Type B pancreatic cell (in vitro differentiated cells): ENCODE measurements around the gene TSEN54. TPM values are rescaled to one million over a fixed set of nuclear protein-coding genes. Genes with fewer than 3 reads are reported as not detected.

Source experiments
- DNase-seq: peaks from one replicate; pipeline ENCODE4 v3.0.0; 2021; ENCODE audit warnings: mixed read lengths; ENCODE audit not compliant: unreplicated experiment; ENCODE audit errors: extremely low spot score
- H3K27ac Mint-ChIP-seq: 2 replicates; pipeline ENCODE4 v1.8.0; 2021; ENCODE audit warnings: mild to moderate bottlenecking, mixed read lengths
- H3K27me3 Mint-ChIP-seq: 2 replicates; pipeline ENCODE4 v1.8.0; 2021; ENCODE audit warnings: mixed read lengths
- H3K36me3 Mint-ChIP-seq: 2 replicates; pipeline ENCODE4 v1.8.0; 2021; ENCODE audit warnings: mixed read lengths
- H3K4me1 Mint-ChIP-seq: one replicate; pipeline ENCODE4 v1.8.0; 2021; ENCODE audit warnings: mixed read lengths; ENCODE audit not compliant: unreplicated experiment
- H3K4me3 Mint-ChIP-seq: 2 replicates; pipeline ENCODE4 v1.8.0; 2021; ENCODE audit warnings: mild to moderate bottlenecking, mixed read lengths
- H3K9me3 Mint-ChIP-seq: 2 replicates; pipeline ENCODE4 v1.8.0; 2021; ENCODE audit warnings: mixed read lengths
- total RNA-seq: library from RNA; stranded (reverse); gene quantifications from 2 replicates; pipeline ENCODE4 v1.2.1, GENCODE V29; 2021; ENCODE audit warnings: low replicate concordance
- TF ChIP-seq, protein P1 (sequence below): fragments of 200-600 bp; sonication (generic); conservative IDR thresholded peaks from 2 replicates; pipeline ENCODE4 v1.5.0; 2021; ENCODE audit warnings: antibody characterized with exemption, mild to moderate bottlenecking

Gene TSEN54
- total RNA-seq, 1 donor from 2014 or later: 41.0 TPM

DNA sequence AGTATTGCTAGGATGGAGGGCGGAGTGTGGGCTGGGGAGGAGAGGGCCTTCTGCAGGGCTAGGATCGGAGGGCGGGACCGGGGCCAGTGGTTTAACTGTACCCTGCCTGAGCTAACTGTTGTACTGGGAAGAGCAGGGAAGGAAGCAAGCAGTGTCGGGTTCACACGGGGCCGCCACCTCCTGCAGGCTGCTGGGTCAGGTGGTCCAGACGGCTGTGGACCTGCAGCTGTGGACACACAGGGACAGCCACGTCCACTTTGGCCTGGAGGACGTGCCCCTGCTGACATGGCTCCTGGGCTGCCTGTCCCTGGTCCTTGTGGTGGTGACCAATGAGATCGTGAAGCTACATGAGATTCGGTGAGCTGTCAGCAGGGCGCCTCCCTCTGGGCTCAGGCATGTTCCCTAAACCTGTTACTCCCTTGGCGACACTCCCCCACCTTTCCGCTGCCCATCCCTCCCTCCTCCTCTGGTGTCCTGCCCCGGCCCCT lies 17.6 kb upstream of the TSEN54 start:
- H3K27me3 Mint-ChIP-seq: no peaks in the 10 kb centered on the region
- no peaks in the 10 kb centered on the region for H3K4me1 Mint-ChIP-seq
- no peak overlapping the region for H3K27ac Mint-ChIP-seq

DNA sequence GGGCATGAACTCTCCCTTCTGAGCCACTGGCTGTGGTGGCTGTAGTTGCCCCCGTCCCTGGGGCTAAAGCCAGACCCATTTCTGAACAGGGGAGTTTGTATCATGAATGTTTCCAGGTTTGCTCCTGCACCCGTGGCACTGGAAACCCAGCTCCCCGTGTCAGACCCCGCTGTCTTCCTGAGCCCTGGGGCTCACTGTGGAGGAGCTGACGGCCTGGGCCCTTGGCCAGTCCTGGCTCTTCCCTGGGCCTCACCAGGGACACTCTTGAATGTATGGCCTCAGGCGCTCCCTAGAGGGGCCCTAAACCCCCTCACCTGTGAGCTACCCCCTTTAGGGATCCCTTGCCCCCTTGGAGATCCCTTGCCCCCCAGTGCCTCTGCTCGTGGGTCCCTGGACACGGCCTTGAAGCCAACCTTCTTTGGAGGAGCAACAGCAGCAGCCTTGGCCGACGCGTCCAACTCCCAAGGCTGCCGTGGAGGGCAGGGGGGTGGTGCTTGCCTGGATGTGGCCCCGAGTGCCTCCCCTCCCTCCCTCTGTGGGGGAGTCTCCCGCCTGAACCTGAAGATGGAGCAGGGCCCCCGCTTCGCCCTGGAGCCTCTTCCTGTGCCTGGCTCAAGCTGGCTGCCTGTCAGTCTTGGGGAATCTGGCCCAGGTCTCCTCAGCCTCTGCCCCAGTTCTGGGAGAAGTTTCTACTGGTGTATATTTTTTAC lies 16.9 kb upstream of the TSEN54 start:
- TF ChIP-seq, protein P1, sequence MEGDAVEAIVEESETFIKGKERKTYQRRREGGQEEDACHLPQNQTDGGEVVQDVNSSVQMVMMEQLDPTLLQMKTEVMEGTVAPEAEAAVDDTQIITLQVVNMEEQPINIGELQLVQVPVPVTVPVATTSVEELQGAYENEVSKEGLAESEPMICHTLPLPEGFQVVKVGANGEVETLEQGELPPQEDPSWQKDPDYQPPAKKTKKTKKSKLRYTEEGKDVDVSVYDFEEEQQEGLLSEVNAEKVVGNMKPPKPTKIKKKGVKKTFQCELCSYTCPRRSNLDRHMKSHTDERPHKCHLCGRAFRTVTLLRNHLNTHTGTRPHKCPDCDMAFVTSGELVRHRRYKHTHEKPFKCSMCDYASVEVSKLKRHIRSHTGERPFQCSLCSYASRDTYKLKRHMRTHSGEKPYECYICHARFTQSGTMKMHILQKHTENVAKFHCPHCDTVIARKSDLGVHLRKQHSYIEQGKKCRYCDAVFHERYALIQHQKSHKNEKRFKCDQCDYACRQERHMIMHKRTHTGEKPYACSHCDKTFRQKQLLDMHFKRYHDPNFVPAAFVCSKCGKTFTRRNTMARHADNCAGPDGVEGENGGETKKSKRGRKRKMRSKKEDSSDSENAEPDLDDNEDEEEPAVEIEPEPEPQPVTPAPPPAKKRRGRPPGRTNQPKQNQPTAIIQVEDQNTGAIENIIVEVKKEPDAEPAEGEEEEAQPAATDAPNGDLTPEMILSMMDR: no peak
- no peak overlapping the region for H3K27ac Mint-ChIP-seq
- no peaks in the 10 kb centered on the region for H3K36me3 Mint-ChIP-seq

More for the DNA sequence above, 17.6 kb upstream of the TSEN54 start:
- Mint-ChIP-seq H3K9me3 (no peaks in the 10 kb centered on the region), H3K36me3 (no peaks in the 10 kb centered on the region), H3K4me3 (no peak overlapping the region)
- DNase-seq: no peak
- TF ChIP-seq, protein P1: no peak

DNA sequence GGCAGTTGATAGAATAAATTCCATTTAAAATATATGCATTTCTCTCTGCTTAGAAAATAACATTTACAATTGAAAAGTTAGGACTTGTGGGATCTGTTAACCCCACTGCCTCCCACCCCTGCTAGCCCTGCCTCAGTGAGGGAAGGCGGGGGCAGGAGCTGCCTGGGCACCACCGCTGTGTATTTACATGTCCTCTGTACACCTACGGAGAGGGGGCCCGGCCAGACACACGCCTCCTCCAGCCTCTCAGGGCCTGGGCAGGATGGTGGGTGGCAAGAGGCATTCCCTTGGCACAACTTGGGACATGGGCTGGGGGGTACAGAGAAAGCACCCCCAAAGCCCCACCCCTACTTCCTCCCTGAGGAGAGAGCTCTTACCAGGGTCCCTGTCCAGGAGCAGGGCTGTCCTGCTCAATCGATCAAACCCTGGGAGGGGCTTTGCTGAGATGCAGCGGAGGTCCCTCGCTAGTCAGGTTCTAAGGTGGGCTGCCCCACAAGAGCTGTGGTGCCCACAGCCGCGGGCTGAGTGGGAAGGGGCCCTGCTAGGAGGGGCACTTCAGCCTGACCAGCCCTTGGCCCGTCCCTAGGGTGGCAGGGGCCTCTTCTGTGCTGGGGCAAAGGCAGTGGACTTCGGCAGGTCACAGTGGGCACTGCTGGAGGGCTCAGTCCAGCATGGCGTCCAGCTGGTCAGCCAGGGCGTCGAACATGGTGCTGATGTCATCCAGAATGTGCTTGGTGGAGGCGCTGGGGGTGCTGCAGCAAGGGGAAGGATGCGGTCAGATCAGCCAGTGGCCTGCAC lies 15.7 kb upstream of the TSEN54 start:
- H3K36me3 Mint-ChIP-seq: no peaks in the 10 kb centered on the region
- no peak overlapping the region for H3K27ac Mint-ChIP-seq
- no peak overlapping the region for H3K4me3 Mint-ChIP-seq
- TF ChIP-seq, protein P1: no peak
- H3K27me3 Mint-ChIP-seq: no peaks in the 10 kb centered on the region
- no peaks in the 10 kb centered on the region for H3K9me3 Mint-ChIP-seq
- no peaks in the 10 kb centered on the region for H3K4me1 Mint-ChIP-seq
- DNase-seq: no peak

More for the DNA sequence above, 16.9 kb upstream of the TSEN54 start:
- Mint-ChIP-seq H3K4me3 (no peak overlapping the region), H3K4me1 (no peaks in the 10 kb centered on the region), H3K27me3 (no peaks in the 10 kb centered on the region), H3K9me3 (no peaks in the 10 kb centered on the region)
- no peak for DNase-seq

DNA sequence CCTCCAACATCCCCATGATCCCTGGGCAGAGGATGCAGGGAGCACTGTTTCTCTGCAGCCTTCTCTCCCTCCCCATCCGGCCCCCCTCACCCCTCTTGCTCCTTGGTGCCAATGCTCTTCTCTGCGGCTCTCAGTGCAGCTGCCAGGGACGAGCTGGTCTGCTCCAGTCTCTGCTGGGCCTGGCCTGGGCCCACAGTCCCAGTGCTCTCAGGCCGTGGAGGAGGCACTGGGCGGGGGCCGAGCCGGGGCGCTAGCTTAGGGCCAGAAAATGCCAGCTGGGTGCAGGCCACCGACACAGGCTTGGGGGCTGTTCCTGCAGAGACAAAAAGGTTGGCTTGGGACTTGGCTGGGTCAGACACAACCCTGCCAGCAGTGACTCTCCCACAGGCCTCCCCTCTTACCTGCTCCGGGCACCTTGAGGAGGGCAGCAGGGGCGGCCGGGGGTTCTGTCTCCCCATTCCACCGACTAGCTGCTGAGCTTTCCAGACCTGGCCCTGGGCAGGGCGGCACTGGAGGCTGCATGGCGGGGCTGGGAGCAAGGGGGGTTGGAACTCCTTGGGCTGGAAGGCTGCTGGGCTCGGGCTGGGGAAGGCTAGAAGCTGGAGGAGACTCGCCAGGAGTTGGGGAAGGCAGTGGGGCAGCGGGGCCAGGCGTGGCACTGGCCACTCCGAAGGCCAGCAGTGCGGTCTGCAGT lies 14.8 kb upstream of the TSEN54 start:
- H3K36me3 Mint-ChIP-seq: no peaks in the 10 kb centered on the region
- TF ChIP-seq, protein P1: no peak
- H3K4me3 Mint-ChIP-seq: no peak overlapping the region
- no peak for DNase-seq
- no peak overlapping the region for H3K27ac Mint-ChIP-seq
- H3K27me3 Mint-ChIP-seq: no peaks in the 10 kb centered on the region
- no peaks in the 10 kb centered on the region for H3K4me1 Mint-ChIP-seq
- H3K9me3 Mint-ChIP-seq: no peaks in the 10 kb centered on the region

DNA sequence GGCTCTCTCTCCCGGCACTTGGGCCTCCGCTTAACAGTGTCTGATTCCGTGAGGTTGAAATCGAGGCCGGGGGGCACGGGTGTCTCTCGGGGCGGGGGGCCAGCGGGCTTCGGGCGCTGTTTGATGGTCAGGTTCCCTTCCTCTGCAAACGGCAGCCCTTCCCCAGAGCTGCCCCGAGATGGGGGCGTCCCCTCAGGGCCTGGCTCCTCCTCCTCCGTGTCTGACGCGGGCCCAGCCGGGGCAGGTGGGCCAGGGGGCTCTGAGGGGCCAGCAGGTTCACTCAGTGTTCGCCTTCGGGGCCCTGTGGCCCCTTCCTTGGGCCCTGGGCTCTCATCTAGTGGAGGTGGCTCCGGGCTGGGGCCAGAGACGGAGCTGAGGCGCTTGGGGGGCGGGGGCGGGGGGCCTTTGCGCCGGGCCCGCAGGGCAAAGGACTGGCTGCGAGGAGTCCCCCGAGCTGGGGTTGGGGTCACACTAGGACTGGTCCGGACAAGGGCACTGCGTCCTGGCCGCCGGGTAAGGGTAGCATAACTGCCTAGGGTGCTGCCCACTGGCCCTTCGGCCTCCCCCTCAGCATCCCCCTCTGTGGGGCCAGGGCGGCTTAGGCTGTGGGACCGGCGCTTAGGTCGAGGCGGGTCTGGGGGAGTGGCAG lies 14.1 kb upstream of the TSEN54 start:
- Mint-ChIP-seq H3K4me1 (no peaks in the 10 kb centered on the region), H3K9me3 (no peaks in the 10 kb centered on the region), H3K27me3 (no peaks in the 10 kb centered on the region), H3K4me3 (no peak overlapping the region), H3K27ac (no peak overlapping the region), H3K36me3 (no peaks in the 10 kb centered on the region)
- TF ChIP-seq, protein P1: no peak
- DNase-seq: no peak
